Endothelial cell of umbilical vein (primary cell): Measurements from ENCODE around the gene NR0B1. TPM values are rescaled to one million over a fixed set of nuclear protein-coding genes. Genes with fewer than 3 reads are reported as not detected.

ENCODE experiments used
- BruUV-seq: library from RNA; stranded (reverse); fragments of 400-500 nt; replicated peaks from 2 replicates; lab custom pipeline; 2021; lab: Mats Ljungman, UMichigan
- CTCF ChIA-PET: fragments of 300-600, 350-600 bp; sonication (Branson Sonifier 250); formaldehyde crosslinking; loops from one replicate; lab custom pipeline; 2021; ENCODE audit warnings: antibody characterized with exemption, inconsistent platforms; lab: Charles Lee
- POLR2A ChIA-PET: fragments of 300-600, 350-600 bp; sonication (Branson Sonifier 250); formaldehyde crosslinking; loops from one replicate; lab custom pipeline; 2021; ENCODE audit warnings: antibody characterized with exemption, inconsistent platforms; lab: Charles Lee
- DNase-seq: peaks from one replicate; pipeline ENCODE4 v3.0.0-alpha.2; 2011; ENCODE audit warnings: low read depth, low spot score
- FAIRE-seq: peaks from 2 replicates; lab custom pipeline; 2011; peaks lifted over from hg19 to GRCh38; lab: Jason Lieb, UNC
- H2AFZ ChIP-seq: 2 replicates; pipeline ENCODE4 v1.6.0; 2012; ENCODE audit warnings: low read depth, low read length, control low read depth, inconsistent platforms
- H3K27ac ChIP-seq: 2 replicates; pipeline ENCODE4 v1.5.1; 2011; ENCODE audit warnings: low read depth, mild to moderate bottlenecking, control low read depth, low read length, moderate library complexity; ENCODE audit not compliant: insufficient read depth
- H3K27me3 ChIP-seq, 2 experiments: 2 replicates each; pipeline versions ENCODE4 v1.6.0 to v1.6.1; 2011; ENCODE audit warnings: low read length in 2 of 2, mixed read lengths in 1 of 2; ENCODE audit not compliant: control insufficient read depth in 2 of 2, insufficient read depth in 2 of 2
- H3K36me3 ChIP-seq, 2 experiments: 2 replicates in 1 of 2; 3 replicates in 1 of 2; pipeline ENCODE4 v1.5.1; 2011; ENCODE audit warnings: low read length in 2 of 2, mild to moderate bottlenecking in 1 of 2, moderate library complexity in 1 of 2; ENCODE audit not compliant: control insufficient read depth in 2 of 2, insufficient read depth in 2 of 2; ENCODE audit errors: extremely low read depth in 1 of 2
- H3K4me1 ChIP-seq: 3 replicates; pipeline ENCODE4 v1.5.1; 2011; ENCODE audit warnings: mild to moderate bottlenecking, low read length; ENCODE audit not compliant: control insufficient read depth, insufficient read depth; ENCODE audit errors: extremely low read depth
- H3K4me2 ChIP-seq: 2 replicates; pipeline ENCODE4 v1.6.1; 2011; ENCODE audit warnings: low read length, control low read depth, mixed read lengths; ENCODE audit not compliant: insufficient read depth
- H3K4me3 ChIP-seq, 3 experiments: fragments of 200-600 bp in 1 of 3; sonication (generic), shearing (Covaris generic) in 1 of 3; replicated peaks in 1 of 3; 2 replicates each; pipeline ENCODE4 v1.5.1; 2011 to 2016; ENCODE audit warnings: control low read depth in 3 of 3, low read length in 3 of 3, mild to moderate bottlenecking in 2 of 3, inconsistent platforms in 1 of 3, low read depth in 1 of 3, moderate library complexity in 1 of 3; ENCODE audit not compliant: insufficient read depth in 1 of 3
- H3K79me2 ChIP-seq: 2 replicates; pipeline ENCODE4 v1.6.0; 2012; ENCODE audit warnings: low read length, inconsistent platforms; ENCODE audit not compliant: control insufficient read depth, insufficient read depth
- H3K9ac ChIP-seq: replicated peaks from 2 replicates; pipeline ENCODE3; 2011; ENCODE audit warnings: low read length, control low read depth; ENCODE audit not compliant: insufficient read depth; ENCODE audit errors: extremely low read depth
- H3K9me1 ChIP-seq: replicated peaks from 3 replicates; pipeline ENCODE4 v1.6.0; 2011; ENCODE audit warnings: mild to moderate bottlenecking, low read length; ENCODE audit not compliant: control insufficient read depth, insufficient read depth; ENCODE audit errors: extremely low read depth
- H3K9me3 ChIP-seq: replicated peaks from 2 replicates; pipeline ENCODE4 v1.5.1; 2012; ENCODE audit warnings: low read length, inconsistent platforms; ENCODE audit not compliant: control insufficient read depth, insufficient read depth
- H4K20me1 ChIP-seq: replicated peaks from 2 replicates; pipeline ENCODE3; 2011; ENCODE audit warnings: mild to moderate bottlenecking, low read length; ENCODE audit not compliant: control insufficient read depth, insufficient read depth; ENCODE audit errors: extremely low read depth
- CTCF ChIP-seq, 2 donors: IDR thresholded peaks; 1 replicate in 1 of 2; 2 replicates in 1 of 2; pipeline ENCODE4 v1.5.1; 2011; ENCODE audit warnings: low read length in 2 of 2, mild to moderate bottlenecking in 2 of 2, moderate library complexity in 2 of 2, control low read depth in 1 of 2, inconsistent platforms in 1 of 2, low read depth in 1 of 2; ENCODE audit not compliant: insufficient read depth in 1 of 2; ENCODE audit errors: extremely low read depth in 1 of 2
- EZH2 ChIP-seq: IDR thresholded peaks from 2 replicates; pipeline ENCODE4 v1.6.1; 2012; ENCODE audit warnings: borderline replicate concordance, low read depth, mild to moderate bottlenecking, moderate library complexity, low read length, inconsistent platforms; ENCODE audit not compliant: severe bottlenecking
- FOS ChIP-seq: IDR thresholded peaks from 2 replicates; pipeline ENCODE4 v1.6.1; 2011; ENCODE audit warnings: mild to moderate bottlenecking, low read length, moderate library complexity, borderline replicate concordance; ENCODE audit not compliant: insufficient read depth
- GATA2 ChIP-seq: IDR thresholded peaks from 2 replicates; pipeline ENCODE4 v1.7.0; 2011; ENCODE audit warnings: low read depth, mild to moderate bottlenecking, moderate library complexity, mixed read lengths, low read length; ENCODE audit not compliant: insufficient read length, insufficient read depth
- JUN ChIP-seq: IDR thresholded peaks from 2 replicates; pipeline ENCODE4 v1.6.1; 2011; ENCODE audit warnings: borderline replicate concordance, low read depth; ENCODE audit not compliant: insufficient read length, insufficient read depth
- MAX ChIP-seq: IDR thresholded peaks from 2 replicates; pipeline ENCODE4 v1.6.1; 2011; ENCODE audit not compliant: insufficient read depth, insufficient read length
- MYC ChIP-seq: IDR thresholded peaks from one replicate; pipeline ENCODE4 v1.6.1; 2011; ENCODE audit warnings: mild to moderate bottlenecking, low read depth, low read length
- POLR2A ChIP-seq: IDR thresholded peaks from 2 replicates; pipeline ENCODE4 v1.6.1; 2012; ENCODE audit warnings: low read depth, mild to moderate bottlenecking, control low read depth, low read length
- POLR2AphosphoS5 ChIP-seq: IDR thresholded peaks from 2 replicates; pipeline ENCODE4 v1.6.1; 2012; ENCODE audit warnings: low read depth, mild to moderate bottlenecking, control low read depth, low read length, moderate library complexity; ENCODE audit not compliant: insufficient read depth
- dilution Hi-C: fragments of 300-500 bp; cut with MboI; formaldehyde crosslinking; loops from one replicate; pipeline ENCODE4 v1.15.0; 2019; ENCODE audit warnings: low sequenced_read_pairs; ENCODE audit not compliant: extremely low pct_ligation_motif_present
- intact Hi-C: fragments of 100-400 bp; cut with micrococcal nuclease; formaldehyde crosslinking; loops from one replicate; pipeline ENCODE4 v1.10.0; 2022
- polyA plus RNA-seq, 4 experiments: library from polyadenylated mRNA; depleted of rRNA in 3 of 4; stranded (reverse) in 3 of 4; unstranded in 1 of 4; fragments of >200 nt; gene quantifications; 2 replicates each; pipeline versions ENCODE4 v1.2.1 to v1.2.3, GENCODE V29; 2011 to 2012; ENCODE audit warnings: missing spikeins in 1 of 4
- total RNA-seq: library from RNA; stranded (reverse); gene quantifications from 2 replicates; pipeline ENCODE4 v1.2.3, GENCODE V29; 2021

Gene NR0B1
- total and polyA plus RNA-seq, 2 donors (not counting 3 experiments of a cell fraction or from before 2014, with no cell fraction given), result not detected

GRCh38 chrX:30340753-30341152, 31.6 kb upstream of the NR0B1 start:
- Histone ChIP-seq H3K27ac (no peak overlapping the region), H3K27me3 (no peaks in the 10 kb centered on the region)

GRCh38 chrX:30327762-30328161, 18.6 kb upstream of the NR0B1 start:
- Histone ChIP-seq H3K4me2 (no peak overlapping the region), H2AFZ (no peak overlapping the region), H3K4me3 (no peak overlapping the region), H3K27me3 (no peaks in the 10 kb centered on the region), H3K9me1 (no peaks in the 10 kb centered on the region), H3K36me3 (no peaks in the 10 kb centered on the region), H3K9ac (no peak overlapping the region), H3K79me2 (no peaks in the 10 kb centered on the region), H4K20me1 (no peaks in the 10 kb centered on the region), H3K4me1 (no peaks in the 10 kb centered on the region), H3K27ac (no peak overlapping the region), H3K9me3 (no peaks in the 10 kb centered on the region)
- no peak for DNase-seq
- dilution Hi-C loops, result no loop called here
- FAIRE-seq, result no peak
- CTCF ChIA-PET, result no interaction called here
- no TSS peak for BruUV-seq
- TF ChIP-seq POLR2AphosphoS5, result no peak
- TF ChIP-seq MYC, result no peak
- no peak for TF ChIP-seq FOS
- no peak for TF ChIP-seq MAX
- no peak for TF ChIP-seq POLR2A
- no peak for TF ChIP-seq JUN
- TF ChIP-seq CTCF (IDR thresholded peaks at IDR 0.05; ENCODE audit: extremely low read depth in 1 of 2, insufficient read depth in 1 of 2, low read depth in 1 of 2, low read length in 2 of 2), result no peak
- no peak for TF ChIP-seq EZH2
- TF ChIP-seq GATA2, result no peak
- intact Hi-C loops, result no loop called here
- POLR2A ChIA-PET, result no interaction called here

More at GRCh38 chrX:30340753-30341152, 31.6 kb upstream of the NR0B1 start:
- no peak overlapping the region for H3K9ac ChIP-seq
- H3K9me1 ChIP-seq, result no peaks in the 10 kb centered on the region
- TF ChIP-seq JUN (no peak), MYC (no peak), EZH2 (no peak), GATA2 (no peak)
- no peaks in the 10 kb centered on the region for H3K9me3 ChIP-seq
- CTCF ChIA-PET, result no interaction called here
- no peak overlapping the region for H3K4me2 ChIP-seq
- POLR2A ChIA-PET, result no interaction called here
- FAIRE-seq, result no peak
- H3K79me2 ChIP-seq, result no peaks in the 10 kb centered on the region
- H3K4me3 ChIP-seq, result no peak overlapping the region
- intact Hi-C loops (no loop called here), dilution Hi-C loops (no loop called here)
- BruUV-seq, result no TSS peak
- no peak for DNase-seq
- no peaks in the 10 kb centered on the region for H4K20me1 ChIP-seq
- no peaks in the 10 kb centered on the region for H3K4me1 ChIP-seq
- no peak overlapping the region for H2AFZ ChIP-seq
- no peaks in the 10 kb centered on the region for H3K36me3 ChIP-seq
